Stimulated activated CD4-positive, alpha-beta T cell treated with anti-CD3 and anti-CD28 coated beads, Interleukin-12 subunit alpha, Interleukin-12 subunit beta, amount 100 ng/mL, for 48 hours (primary cell): ENCODE measurements around the gene DCBLD1.

ENCODE experiments used
- DNase-seq, 3 donors: peaks; one replicate each; pipeline ENCODE4 v3.0.0-alpha.2; 2020; ENCODE audit warnings: low read depth in 2 of 3, low spot score in 1 of 3

Gene DCBLD1

GRCh38 chr6:117525607-117526006 lies 43.1 kb downstream of the DCBLD1 start:
- no peak for DNase-seq

- no peak for DNase-seq
Observed at GRCh38 chr6:117530467-117531242, 48.2 kb downstream of the DCBLD1 start.

GRCh38 chr6:117531346-117531745 lies 48.9 kb downstream of the DCBLD1 start:
- DNase-seq, result no peak

- no peak for DNase-seq
Observed at GRCh38 chr6:117531809-117532725, 49.6 kb downstream of the DCBLD1 start.

GRCh38 chr6:117533775-117534174 lies 51.3 kb downstream of the DCBLD1 start:
- DNase-seq, result no peak

- DNase-seq, result no peak
Observed at GRCh38 chr6:117534974-117535373, 52.5 kb downstream of the DCBLD1 start.

- no peak for DNase-seq
Observed at GRCh38 chr6:117536317-117536716, 53.8 kb downstream of the DCBLD1 start.

- no peak for DNase-seq
Observed at GRCh38 chr6:117538615-117539014, 56.1 kb downstream of the DCBLD1 start.

- no peak for DNase-seq
Observed at GRCh38 chr6:117540670-117541069, 58.2 kb downstream of the DCBLD1 start.

GRCh38 chr6:117542493-117542892 lies 60.0 kb downstream of the DCBLD1 start:
- no peak for DNase-seq

GRCh38 chr6:117544716-117545115 lies 62.2 kb downstream of the DCBLD1 start:
- DNase-seq, result no peak

- DNase-seq, result no peak
Observed at GRCh38 chr6:117545161-117545595, 62.7 kb downstream of the DCBLD1 start.

GRCh38 chr6:117546674-117547073 lies 64.2 kb downstream of the DCBLD1 start:
- DNase-seq, result no peak

GRCh38 chr6:117547688-117548621 lies 65.5 kb downstream of the DCBLD1 start:
- no peak for DNase-seq

- DNase-seq, result no peak
Observed at GRCh38 chr6:117548797-117549301, 66.4 kb downstream of the DCBLD1 start.

- no peak for DNase-seq
Observed at GRCh38 chr6:117549611-117550010, 67.1 kb downstream of the DCBLD1 start.

GRCh38 chr6:117550078-117550600 lies 67.7 kb downstream of the DCBLD1 start:
- DNase-seq, result no peak

- DNase-seq, result no peak
Observed at GRCh38 chr6:117550618-117551242, 68.3 kb downstream of the DCBLD1 start.

- no peak for DNase-seq
Observed at GRCh38 chr6:117552618-117553017, 70.1 kb downstream of the DCBLD1 start.

- DNase-seq, result no peak
Observed at GRCh38 chr6:117553142-117553541, 70.7 kb downstream of the DCBLD1 start.
